HL-60 (cell line): ENCODE data around the gene RNF169.

ENCODE experiments used
- CTCF ChIP-seq: IDR thresholded peaks from one replicate; pipeline ENCODE4 v1.5.1; 2011; ENCODE audit warnings: low read length, control low read depth, inconsistent platforms; ENCODE audit not compliant: insufficient read depth
- GABPA ChIP-seq: IDR thresholded peaks from 2 replicates; pipeline ENCODE4 v1.6.1; 2012; ENCODE audit warnings: low read depth
- REST ChIP-seq: IDR thresholded peaks from 2 replicates; pipeline ENCODE4 v1.6.1; 2012; ENCODE audit warnings: low read depth; ENCODE audit not compliant: insufficient replicate concordance

DNA sequence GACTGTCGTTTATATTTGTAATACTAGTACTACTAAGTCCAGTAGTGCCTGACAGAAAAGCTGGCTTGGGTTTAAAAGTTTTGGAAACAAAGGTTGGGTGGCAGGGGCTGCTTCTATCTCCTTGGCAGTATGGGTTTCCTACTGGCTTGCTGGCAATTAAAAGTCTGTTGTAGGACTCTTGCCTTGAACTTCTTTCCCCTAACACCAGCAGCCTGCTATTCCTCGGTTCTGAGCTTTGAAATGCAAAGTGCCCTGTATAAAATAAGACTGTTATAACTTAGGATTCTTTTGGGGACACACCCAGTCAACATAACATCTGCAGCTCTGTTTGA, 1.3 kb downstream of the RNF169 start:
- TF ChIP-seq GABPA (no peak), REST (no peak), CTCF (no peak)
